Transverse colon (tissue), 4 donors: ENCODE results near the gene EFCAB7.

Experiments
- CTCF ChIP-seq, 5 experiments: fragments of 200-600 bp in 3 of 5; fragments of 450-650 bp in 2 of 5; sonication (generic) in 3 of 5; IDR thresholded peaks; 1 replicate in 2 of 5; 2 replicates in 3 of 5; pipeline ENCODE4 v1.5.1; 2016 to 2017; ENCODE audit warnings: antibody characterized with exemption in 5 of 5, inconsistent platforms in 3 of 5, mild to moderate bottlenecking in 2 of 5, moderate library complexity in 1 of 5
- POLR2A ChIP-seq: fragments of 450-650 bp; IDR thresholded peaks from one replicate; pipeline ENCODE4 v1.6.1; 2016; ENCODE audit warnings: antibody characterized with exemption, mild to moderate bottlenecking, moderate library complexity
- POLR2AphosphoS5 ChIP-seq, 3 donors: sonication (generic); formaldehyde crosslinking; IDR thresholded peaks; one replicate each; pipeline ENCODE4 v1.6.1; 2016; ENCODE audit warnings: antibody characterized with exemption in 3 of 3

DNA sequence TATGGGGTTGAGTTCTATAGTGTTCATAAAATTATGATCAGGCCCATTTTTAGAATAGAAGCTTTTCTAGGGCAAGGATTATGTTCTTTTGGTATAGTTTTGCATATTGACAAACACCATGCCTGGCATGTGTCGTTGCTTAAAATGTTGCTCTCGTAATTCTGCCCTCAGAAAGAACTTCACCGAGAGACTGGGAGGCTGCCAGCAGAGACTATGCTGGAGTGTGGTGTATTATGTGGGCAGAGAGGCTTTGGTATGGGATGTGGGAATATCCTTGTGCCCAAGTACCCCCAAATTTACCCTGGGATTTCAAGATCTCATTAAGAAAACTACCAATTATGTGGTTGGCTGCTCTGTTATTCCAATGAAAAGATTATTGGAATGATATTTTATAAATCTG is 97.8 kb downstream of the EFCAB7 start:
- TF ChIP-seq POLR2A, result no peak
- no peak for TF ChIP-seq CTCF (IDR thresholded peaks at IDR 0.05)
- no peak for TF ChIP-seq POLR2AphosphoS5 (IDR thresholded peaks at IDR 0.05)
